Transverse colon (tissue), 4 donors: Measurements from ENCODE around the gene CASP2. TPM values are rescaled to one million over a fixed set of nuclear protein-coding genes. Genes with fewer than 3 reads are reported as not detected.
A peak's percentile ranks its signal among the peaks of the same experiment; 100 is the strongest.

Experiments
- DNase-seq: peaks from one replicate; pipeline ENCODE4 v3.0.0-alpha.2; 2019
- H3K27ac ChIP-seq, 4 donors: fragments of 200-600 bp; sonication (generic); 2 replicates each; pipeline ENCODE4 v1.5.1; 2016 to 2018; ENCODE audit warnings: inconsistent platforms in 4 of 4
- H3K27me3 ChIP-seq: fragments of 200-600 bp; sonication (generic); 2 replicates; pipeline ENCODE4 v1.5.1; 2017; ENCODE audit warnings: inconsistent platforms
- H3K36me3 ChIP-seq, 4 donors: fragments of 200-600 bp; sonication (generic); 2 replicates each; pipeline ENCODE4 v1.5.1; 2017 to 2019; ENCODE audit warnings: inconsistent platforms in 4 of 4
- H3K4me1 ChIP-seq, 4 donors: fragments of 200-600 bp; sonication (generic); 2 replicates each; pipeline ENCODE4 v1.5.1; 2017 to 2020; ENCODE audit warnings: inconsistent platforms in 4 of 4
- H3K4me3 ChIP-seq, 4 donors: fragments of 200-600 bp; sonication (generic); 1 replicate in 1 of 4; 2 replicates in 3 of 4; pipeline versions ENCODE4 v1.5.1 to v1.6.1; 2017 to 2019; ENCODE audit warnings: inconsistent platforms in 4 of 4
- H3K9me3 ChIP-seq, 2 donors: fragments of 200-600 bp; sonication (generic); 2 replicates each; pipeline ENCODE4 v1.5.1; 2017 to 2019; ENCODE audit warnings: inconsistent platforms in 2 of 2
- EP300 ChIP-seq: sonication (generic); formaldehyde crosslinking; IDR thresholded peaks from one replicate; pipeline ENCODE4 v1.6.1; 2017; ENCODE audit warnings: antibody characterized with exemption, low read depth
- POLR2A ChIP-seq: fragments of 450-650 bp; IDR thresholded peaks from one replicate; pipeline ENCODE4 v1.6.1; 2016; ENCODE audit warnings: antibody characterized with exemption, mild to moderate bottlenecking, moderate library complexity
- POLR2AphosphoS5 ChIP-seq, 3 donors: sonication (generic); formaldehyde crosslinking; IDR thresholded peaks; one replicate each; pipeline ENCODE4 v1.6.1; 2016; ENCODE audit warnings: antibody characterized with exemption in 3 of 3
- WGBS, 2 donors: methylation state at CpG; one replicate each; pipeline ENCODE4 v1.1.5; 2018; ENCODE audit warnings: low coverage in 1 of 2; 5-methylcytosine and 5-hydroxymethylcytosine counted together
- in situ Hi-C, 4 donors: fragments of 200-750 bp; cut with MboI; loops; one replicate each; pipeline versions ENCODE4 v1.15.0 to v1.15.1; 2017; ENCODE audit warnings: low sequenced_read_pairs in 3 of 4, low pct_ligation_motif_present in 1 of 4, low pct_unique_long_range_greater_than_20kb in 1 of 4
- intact Hi-C: fragments of 100-400 bp; cut with DNase I; formaldehyde crosslinking; loops from one replicate; pipeline ENCODE4 v1.15.1; 2023; ENCODE audit warnings: low total_unique reads
- total RNA-seq, 4 donors: library from RNA; depleted of rRNA; stranded (reverse); fragments of >200 nt; gene quantifications; one replicate each; pipeline ENCODE4 v1.1.0, GENCODE V29; 2016
- TF ChIP-seq, protein P1 (sequence below), 5 experiments: fragments of 200-600 bp in 3 of 5; fragments of 450-650 bp in 2 of 5; sonication (generic) in 3 of 5; IDR thresholded peaks; 1 replicate in 2 of 5; 2 replicates in 3 of 5; pipeline ENCODE4 v1.5.1; 2016 to 2017; ENCODE audit warnings: antibody characterized with exemption in 5 of 5, inconsistent platforms in 3 of 5, mild to moderate bottlenecking in 2 of 5, moderate library complexity in 1 of 5

Gene CASP2
- total RNA-seq, 4 donors from 2014 or later = 13.5 to 38.9 (median 17.6) TPM

DNA sequence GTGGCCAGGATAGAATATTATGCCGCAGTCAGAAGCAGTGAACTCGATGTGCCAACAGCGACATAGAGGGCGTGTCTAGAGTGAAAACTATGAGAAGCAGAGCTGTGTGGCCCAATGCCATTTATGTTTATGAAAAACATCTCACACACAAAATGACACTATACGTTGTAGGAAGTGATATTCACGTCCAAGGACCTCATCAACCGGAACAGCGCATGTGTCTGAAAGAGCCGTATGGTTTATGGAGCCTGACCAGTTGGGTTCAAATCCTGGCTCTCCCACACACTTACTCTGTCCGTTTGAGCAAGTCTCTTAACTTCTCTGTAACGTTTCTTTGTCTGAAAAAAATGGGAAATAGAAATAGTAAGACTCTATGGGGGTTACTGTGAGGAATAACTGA, 45.8 kb upstream of the CASP2 start:
- no peak for TF ChIP-seq POLR2AphosphoS5 (IDR thresholded peaks at IDR 0.05)
- TF ChIP-seq, protein P1, sequence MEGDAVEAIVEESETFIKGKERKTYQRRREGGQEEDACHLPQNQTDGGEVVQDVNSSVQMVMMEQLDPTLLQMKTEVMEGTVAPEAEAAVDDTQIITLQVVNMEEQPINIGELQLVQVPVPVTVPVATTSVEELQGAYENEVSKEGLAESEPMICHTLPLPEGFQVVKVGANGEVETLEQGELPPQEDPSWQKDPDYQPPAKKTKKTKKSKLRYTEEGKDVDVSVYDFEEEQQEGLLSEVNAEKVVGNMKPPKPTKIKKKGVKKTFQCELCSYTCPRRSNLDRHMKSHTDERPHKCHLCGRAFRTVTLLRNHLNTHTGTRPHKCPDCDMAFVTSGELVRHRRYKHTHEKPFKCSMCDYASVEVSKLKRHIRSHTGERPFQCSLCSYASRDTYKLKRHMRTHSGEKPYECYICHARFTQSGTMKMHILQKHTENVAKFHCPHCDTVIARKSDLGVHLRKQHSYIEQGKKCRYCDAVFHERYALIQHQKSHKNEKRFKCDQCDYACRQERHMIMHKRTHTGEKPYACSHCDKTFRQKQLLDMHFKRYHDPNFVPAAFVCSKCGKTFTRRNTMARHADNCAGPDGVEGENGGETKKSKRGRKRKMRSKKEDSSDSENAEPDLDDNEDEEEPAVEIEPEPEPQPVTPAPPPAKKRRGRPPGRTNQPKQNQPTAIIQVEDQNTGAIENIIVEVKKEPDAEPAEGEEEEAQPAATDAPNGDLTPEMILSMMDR (IDR thresholded peaks at IDR 0.05) = no peak

GRCh38 chr7:143243111-143243510, 45.0 kb upstream of the CASP2 start:
- Histone ChIP-seq H3K4me3 (no peak overlapping the region), H3K27ac (peak overlapping the region; percentile 49 to 65 (median 61)), H3K9me3 (no peaks in the 10 kb centered on the region), H3K27me3 (no peaks in the 10 kb centered on the region), H3K4me1 (peaks cover 0 to 35% (median 11%) of the 10 kb centered on the region in 4 donors), H3K36me3 (no peaks in the 10 kb centered on the region)
- intact Hi-C loops = loop anchor here (5.0 kb wide), 1 partner anchor 64 kb away; no protein-coding TSS in a partner anchor
- in situ Hi-C loops = loop anchor here in 3 of 4 donors (5.0 to 10.0 kb wide), 4 partner anchors 59 to 172 kb away; partner anchors contain the start of gene EPHA1 (in 1 of the 3)
- TF ChIP-seq POLR2A (no peak), EP300 (no peak), POLR2AphosphoS5 (IDR thresholded peaks at IDR 0.05) (no peak)
- TF ChIP-seq, protein P1 (IDR thresholded peaks at IDR 0.05) = no peak
- 34 to 41% methylated on average over 7 of the region's 7 CpGs for WGBS, 2 donors
- DNase-seq = no peak

More for the DNA sequence above, 45.8 kb upstream of the CASP2 start:
- Histone ChIP-seq H3K9me3 (no peaks in the 10 kb centered on the region), H3K4me3 (no peak overlapping the region), H3K27me3 (no peaks in the 10 kb centered on the region), H3K4me1 (peaks cover 0 to 32% (median 11%) of the 10 kb centered on the region in 4 donors), H3K36me3 (no peaks in the 10 kb centered on the region), H3K27ac (no peak overlapping the region)
- 80 to 81% methylated on average over 10 to 11 of the region's 11 CpGs for WGBS, 2 donors
- in situ Hi-C loops = loop anchor here in 3 of 4 donors (5.0 to 10.0 kb wide), 4 partner anchors 60 to 172 kb away; partner anchors contain the start of gene EPHA1 (in 1 of the 3)
- intact Hi-C loops = loop anchor here (5.0 kb wide), 1 partner anchor 65 kb away; no protein-coding TSS in a partner anchor
- DNase-seq = no peak

DNA sequence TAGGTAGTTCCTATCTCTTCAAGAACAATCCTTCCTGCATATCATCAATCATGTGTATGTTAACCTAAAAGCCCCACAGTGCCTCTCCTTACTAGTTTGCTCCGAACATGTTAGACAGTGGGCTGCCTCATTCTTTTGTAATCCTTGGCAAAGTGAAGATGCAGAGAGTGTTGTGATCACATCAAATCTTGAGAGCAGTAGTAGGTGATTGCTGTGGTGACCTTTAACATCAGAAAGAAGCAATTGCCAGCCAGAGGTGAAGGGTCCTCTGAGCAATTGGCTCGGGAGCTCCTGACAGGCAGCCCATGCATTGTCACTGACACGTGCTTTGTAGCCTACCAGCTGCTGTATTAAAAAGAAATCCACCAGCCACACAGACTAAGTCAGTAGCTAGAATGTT, 44.5 kb upstream of the CASP2 start:
- Histone ChIP-seq H3K4me1 (peaks cover 0 to 40% (median 13%) of the 10 kb centered on the region in 4 donors), H3K27me3 (no peaks in the 10 kb centered on the region), H3K4me3 (no peak overlapping the region), H3K27ac (peak overlapping the region; percentile 49 to 65 (median 61)), H3K36me3 (no peaks in the 10 kb centered on the region), H3K9me3 (no peaks in the 10 kb centered on the region)
- TF ChIP-seq EP300 (no peak), POLR2A (no peak), POLR2AphosphoS5 (IDR thresholded peaks at IDR 0.05) (no peak)
- TF ChIP-seq, protein P1 (IDR thresholded peaks at IDR 0.05) = no peak
- intact Hi-C loops = loop anchor here (5.0 kb wide), 1 partner anchor 64 kb away; no protein-coding TSS in a partner anchor
- DNase-seq = no peak
- in situ Hi-C loops = loop anchor here in 3 of 4 donors (5.0 to 10.0 kb wide), 4 partner anchors 59 to 171 kb away; partner anchors contain the start of gene EPHA1 (in 1 of the 3)
- WGBS, 2 donors = 29 to 50% methylated on average over 1 to 3 of the region's 3 CpGs

DNA sequence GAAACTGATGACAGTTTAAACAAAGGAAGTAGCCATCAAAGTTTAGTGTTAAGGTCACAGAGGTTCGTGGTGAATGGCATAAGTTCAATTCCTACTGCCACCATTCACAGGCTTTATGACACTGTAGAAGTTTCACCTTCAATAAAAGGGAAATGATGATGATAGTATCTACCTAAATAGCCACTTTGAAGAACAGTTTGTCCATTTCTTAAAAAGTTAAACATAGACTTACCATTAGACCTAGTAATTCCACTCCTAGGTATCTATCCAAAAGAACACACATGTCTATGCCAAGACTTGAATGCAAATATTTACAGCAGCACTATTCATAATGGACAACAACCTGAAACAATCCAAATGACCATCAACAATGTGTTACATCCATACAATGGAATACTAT, 43.8 kb upstream of the CASP2 start:
- Histone ChIP-seq H3K4me3 (no peak overlapping the region), H3K27ac (peak overlapping the region; percentile 49 to 65 (median 61)), H3K36me3 (no peaks in the 10 kb centered on the region), H3K4me1 (peaks cover 0 to 48% (median 18%) of the 10 kb centered on the region in 4 donors), H3K9me3 (no peaks in the 10 kb centered on the region), H3K27me3 (no peaks in the 10 kb centered on the region)
- no peak for DNase-seq
- 25 to 42% methylated on average over 1 of the region's 1 CpG for WGBS, 2 donors
- intact Hi-C loops = loop anchor here (5.0 kb wide), 1 partner anchor 63 kb away; no protein-coding TSS in a partner anchor
- in situ Hi-C loops = loop anchor here in 3 of 4 donors (5.0 to 10.0 kb wide), 4 partner anchors 58 to 170 kb away; partner anchors contain the start of gene EPHA1 (in 1 of the 3)
- no peak for TF ChIP-seq POLR2A
- TF ChIP-seq, protein P1 (IDR thresholded peaks at IDR 0.05) = no peak
- TF ChIP-seq POLR2AphosphoS5 (IDR thresholded peaks at IDR 0.05) = peak in 1 of 3 donors; percentile 16
- TF ChIP-seq EP300 = no peak
